Measurements from ENCODE around the gene AGBL4. TPM values are rescaled to one million over a fixed set of nuclear protein-coding genes. Genes with fewer than 3 reads are reported as not detected.

Gene AGBL4
- total RNA-seq, 4 donors from 2014 or later: 0.08 to 0.71 (median 0.60) TPM

DNA sequence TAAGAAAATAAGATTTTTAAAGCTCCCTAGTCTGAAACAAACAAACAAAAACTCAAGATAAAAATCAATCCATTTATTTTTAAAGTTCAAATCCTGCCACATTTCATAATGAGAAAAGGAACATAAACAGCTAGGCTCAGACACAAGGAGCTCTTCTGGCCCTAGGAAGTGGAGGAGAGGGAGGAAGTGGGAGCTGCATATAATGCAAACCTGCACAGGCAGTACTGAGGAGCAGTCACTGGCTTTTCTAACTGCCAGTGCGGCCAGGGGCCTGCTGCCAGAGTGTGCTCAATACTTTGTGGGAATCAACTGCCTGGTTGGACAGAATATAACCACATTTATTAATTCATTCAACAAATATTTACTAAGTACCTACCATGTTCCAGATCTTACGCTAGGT, 1411.9 kb downstream of the AGBL4 start:
- H3K4me3 ChIP-seq (ENCODE audit: low read depth, poor library complexity, severe bottlenecking): no peak overlapping the region
- no peak for DNase-seq (ENCODE audit: low spot score in 2 of 2)
- intact Hi-C loops (cut with DNase I; ENCODE audit: low total_unique reads): no loop called here
- TF ChIP-seq POLR2A (IDR thresholded peaks at IDR 0.05): no peak
- TF ChIP-seq, protein P1, sequence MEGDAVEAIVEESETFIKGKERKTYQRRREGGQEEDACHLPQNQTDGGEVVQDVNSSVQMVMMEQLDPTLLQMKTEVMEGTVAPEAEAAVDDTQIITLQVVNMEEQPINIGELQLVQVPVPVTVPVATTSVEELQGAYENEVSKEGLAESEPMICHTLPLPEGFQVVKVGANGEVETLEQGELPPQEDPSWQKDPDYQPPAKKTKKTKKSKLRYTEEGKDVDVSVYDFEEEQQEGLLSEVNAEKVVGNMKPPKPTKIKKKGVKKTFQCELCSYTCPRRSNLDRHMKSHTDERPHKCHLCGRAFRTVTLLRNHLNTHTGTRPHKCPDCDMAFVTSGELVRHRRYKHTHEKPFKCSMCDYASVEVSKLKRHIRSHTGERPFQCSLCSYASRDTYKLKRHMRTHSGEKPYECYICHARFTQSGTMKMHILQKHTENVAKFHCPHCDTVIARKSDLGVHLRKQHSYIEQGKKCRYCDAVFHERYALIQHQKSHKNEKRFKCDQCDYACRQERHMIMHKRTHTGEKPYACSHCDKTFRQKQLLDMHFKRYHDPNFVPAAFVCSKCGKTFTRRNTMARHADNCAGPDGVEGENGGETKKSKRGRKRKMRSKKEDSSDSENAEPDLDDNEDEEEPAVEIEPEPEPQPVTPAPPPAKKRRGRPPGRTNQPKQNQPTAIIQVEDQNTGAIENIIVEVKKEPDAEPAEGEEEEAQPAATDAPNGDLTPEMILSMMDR (IDR thresholded peaks at IDR 0.05): no peak
- WGBS, 2 donors: 77% methylated on average over 2 of the region's 2 CpGs

DNA sequence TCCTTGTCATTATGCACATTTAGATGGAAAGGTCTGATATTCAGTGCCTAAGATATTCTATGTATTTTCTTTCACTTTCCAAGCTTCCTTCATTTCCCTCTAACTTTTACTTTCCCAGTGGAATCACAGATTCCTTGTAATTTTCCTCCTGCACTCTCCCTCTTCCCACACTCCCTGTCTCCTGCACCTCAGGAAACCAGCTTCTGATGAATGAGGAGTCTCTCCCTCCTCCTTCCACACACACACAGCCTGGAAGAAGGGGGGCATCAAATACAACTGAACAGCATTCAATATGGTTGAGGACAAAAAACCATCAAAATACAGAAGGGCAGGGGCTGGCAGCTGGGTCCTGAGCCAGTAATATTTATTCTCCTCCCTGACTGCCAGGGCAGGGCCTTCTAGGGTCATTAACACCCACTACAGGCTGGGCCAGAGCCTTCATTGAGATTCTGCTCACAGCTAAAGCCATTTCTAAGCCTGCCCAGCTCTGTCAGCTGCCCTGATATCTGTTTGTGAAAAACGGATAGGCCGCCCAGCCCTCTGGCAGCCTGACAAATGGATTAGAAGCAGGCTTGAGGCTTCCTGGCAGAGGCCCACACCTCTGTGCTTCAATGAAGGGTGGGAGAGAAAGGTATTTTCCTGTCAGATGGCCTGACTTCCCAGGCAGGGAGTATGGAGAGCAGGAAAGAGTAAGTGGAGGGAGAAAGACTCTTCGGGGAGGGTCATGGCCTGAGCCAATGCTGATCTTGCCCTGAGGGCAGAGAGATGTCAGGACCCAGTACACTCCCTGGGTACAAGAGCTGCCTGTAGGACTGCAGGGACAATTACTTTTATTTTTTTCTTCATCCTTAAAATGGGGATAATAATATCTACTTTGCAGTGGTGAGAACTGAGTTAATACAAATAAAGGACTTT, 1412.9 kb downstream of the AGBL4 start:
- no peak overlapping the region for H3K4me3 ChIP-seq (ENCODE audit: low read depth, poor library complexity, severe bottlenecking)
- 46 to 53% methylated on average over 3 of the region's 3 CpGs for WGBS, 2 donors
- TF ChIP-seq, protein P1 (IDR thresholded peaks at IDR 0.05): no peak
- TF ChIP-seq POLR2A (IDR thresholded peaks at IDR 0.05): no peak
- no peak for DNase-seq (ENCODE audit: low spot score in 2 of 2)
- intact Hi-C loops (cut with DNase I; ENCODE audit: low total_unique reads): no loop called here

DNA sequence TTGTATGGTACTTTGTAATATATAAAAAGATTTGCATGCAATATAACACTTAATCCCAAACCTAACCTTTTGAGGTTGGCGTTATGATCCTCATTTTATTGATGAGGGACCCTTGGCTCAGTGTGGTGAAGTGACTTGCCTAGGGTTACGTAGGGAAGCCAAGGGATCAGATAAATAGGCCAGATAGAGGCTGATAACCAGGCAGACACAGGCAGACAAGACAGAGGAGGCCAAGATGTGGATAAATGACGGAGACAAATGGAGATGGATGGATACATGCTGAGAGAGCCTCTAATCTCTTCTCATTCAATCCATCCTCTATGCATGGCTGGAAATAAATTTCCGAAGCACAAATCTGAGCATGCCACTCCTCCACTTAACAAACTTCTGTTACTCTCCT, 1414.9 kb downstream of the AGBL4 start:
- TF ChIP-seq POLR2A (IDR thresholded peaks at IDR 0.05): no peak
- TF ChIP-seq, protein P1 (IDR thresholded peaks at IDR 0.05): no peak
- intact Hi-C loops (cut with DNase I; ENCODE audit: low total_unique reads): no loop called here
- no peak overlapping the region for H3K4me3 ChIP-seq (ENCODE audit: low read depth, poor library complexity, severe bottlenecking)
- DNase-seq (ENCODE audit: low spot score in 2 of 2): no peak
- WGBS, 2 donors: 91 to 93% methylated on average over 4 of the region's 4 CpGs

DNA sequence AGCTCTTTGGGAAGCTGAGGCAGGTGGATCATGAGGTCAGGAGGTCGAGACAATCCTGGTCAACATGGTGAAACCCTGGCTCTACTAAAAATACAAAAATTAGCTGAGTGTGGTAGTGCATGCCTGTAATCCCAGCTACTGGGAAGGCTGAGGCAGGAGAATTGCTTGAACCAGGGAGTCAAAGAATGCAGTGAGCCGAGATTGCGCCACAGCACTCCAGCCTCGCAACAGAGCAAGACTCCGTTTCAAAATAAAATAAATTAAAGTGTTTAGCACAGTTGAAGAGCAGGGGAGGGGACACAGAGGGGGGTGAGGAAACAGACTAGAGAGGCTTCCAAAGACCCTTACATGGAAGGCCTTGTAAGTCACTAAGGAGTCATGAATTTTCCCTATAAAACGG, 1420.5 kb downstream of the AGBL4 start:
- no peak overlapping the region for H3K4me3 ChIP-seq (ENCODE audit: low read depth, poor library complexity, severe bottlenecking)
- intact Hi-C loops (cut with DNase I; ENCODE audit: low total_unique reads): no loop called here
- DNase-seq (ENCODE audit: low spot score in 2 of 2): no peak
- TF ChIP-seq, protein P1 (IDR thresholded peaks at IDR 0.05): no peak
- TF ChIP-seq POLR2A (IDR thresholded peaks at IDR 0.05): no peak
- 81 to 91% methylated on average over 6 of the region's 6 CpGs for WGBS, 2 donors

DNA sequence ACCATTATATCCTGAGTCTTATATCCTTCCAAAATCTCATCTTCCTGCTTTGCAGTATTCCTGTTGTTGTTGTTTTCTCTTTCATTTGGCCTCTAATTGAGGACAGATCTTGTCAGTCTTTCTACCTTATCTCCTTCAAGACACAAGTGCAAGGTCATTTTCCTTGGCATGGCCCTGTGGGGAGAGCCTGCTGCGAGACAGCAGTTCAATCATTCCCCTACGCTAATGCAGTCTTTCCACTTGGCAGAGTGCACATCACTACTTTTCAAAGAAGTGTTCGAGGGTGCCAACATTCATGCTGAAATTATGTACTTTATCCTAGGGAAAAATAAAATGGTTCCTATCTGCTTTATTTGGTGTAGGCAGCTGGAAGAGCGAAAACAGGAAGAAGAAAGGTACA, 1421.4 kb downstream of the AGBL4 start:
- no peak for DNase-seq (ENCODE audit: low spot score in 2 of 2)
- H3K4me3 ChIP-seq (ENCODE audit: low read depth, poor library complexity, severe bottlenecking): no peak overlapping the region
- TF ChIP-seq, protein P1 (IDR thresholded peaks at IDR 0.05): no peak
- TF ChIP-seq POLR2A (IDR thresholded peaks at IDR 0.05): no peak
- intact Hi-C loops (cut with DNase I; ENCODE audit: low total_unique reads): no loop called here
- 61 to 62% methylated on average over 4 of the region's 4 CpGs for WGBS, 2 donors

Measured in lower leg skin (tissue), 4 donors.